Epidermal melanocyte (primary cell): Measurements from ENCODE around the gene RPRD1B.
"Not testable (repeated sequence)": the region's sequence is repeated elsewhere in the genome, so short reads cannot be mapped to it uniquely, and the experiment has no call there.

Experiments used
- DNase-seq: peaks from one replicate; pipeline ENCODE4 v3.0.0; 2011; ENCODE audit warnings: low spot score; ENCODE audit not compliant: insufficient read length

Gene RPRD1B

GRCh38 chr20:38104285-38104684, 70.7 kb downstream of the RPRD1B start:
- no peak for DNase-seq

- no peak for DNase-seq
Measured at GRCh38 chr20:38106461-38106860, 72.9 kb downstream of the RPRD1B start.

- not testable (repeated sequence) for DNase-seq
Measured at GRCh38 chr20:38107386-38107785, 73.8 kb downstream of the RPRD1B start.

GRCh38 chr20:38107916-38108315, 74.4 kb downstream of the RPRD1B start:
- DNase-seq = not testable (repeated sequence)

- DNase-seq = no peak
Measured at GRCh38 chr20:38108438-38108985, 75.0 kb downstream of the RPRD1B start.

- DNase-seq = no peak
Measured at GRCh38 chr20:38108986-38109541, 75.5 kb downstream of the RPRD1B start.

GRCh38 chr20:38109591-38110524, 76.3 kb downstream of the RPRD1B start:
- DNase-seq = no peak

GRCh38 chr20:38110525-38111178, 77.1 kb downstream of the RPRD1B start:
- no peak for DNase-seq

GRCh38 chr20:38111366-38112232, 78.1 kb downstream of the RPRD1B start:
- DNase-seq = no peak

- no peak for DNase-seq
Measured at GRCh38 chr20:38112261-38112929, 78.8 kb downstream of the RPRD1B start.

- DNase-seq = no peak
Measured at GRCh38 chr20:38112930-38113294, 79.4 kb downstream of the RPRD1B start.

- no peak for DNase-seq
Measured at GRCh38 chr20:38113401-38114325, 80.1 kb downstream of the RPRD1B start.

- no peak for DNase-seq
Measured at GRCh38 chr20:38114353-38114791, 80.8 kb downstream of the RPRD1B start.

- no peak for DNase-seq
Measured at GRCh38 chr20:38115205-38115604, 81.7 kb downstream of the RPRD1B start.

GRCh38 chr20:38115896-38116295, 82.3 kb downstream of the RPRD1B start:
- no peak for DNase-seq

- no peak for DNase-seq
Measured at GRCh38 chr20:38116409-38117165, 83.0 kb downstream of the RPRD1B start.

GRCh38 chr20:38117205-38117604, 83.7 kb downstream of the RPRD1B start:
- DNase-seq = no peak

GRCh38 chr20:38117635-38118034, 84.1 kb downstream of the RPRD1B start:
- DNase-seq = no peak

- no peak for DNase-seq
Measured at GRCh38 chr20:38119446-38119845, 85.9 kb downstream of the RPRD1B start.
